Astrocyte (in vitro differentiated cells and primary cell): ENCODE results near the gene MOB3A.

Experiments used
- CTCF ChIP-seq: IDR thresholded peaks from 2 replicates; pipeline ENCODE4 v1.5.1; 2011; ENCODE audit warnings: low read depth, mild to moderate bottlenecking, inconsistent platforms, low read length, moderate library complexity; ENCODE audit not compliant: insufficient read depth
- EZH2 ChIP-seq: IDR thresholded peaks from 2 replicates; pipeline ENCODE4 v1.6.1; 2012; ENCODE audit warnings: mild to moderate bottlenecking, low read length, inconsistent platforms; ENCODE audit not compliant: insufficient read depth

GRCh38 chr19:2041433-2041682 is 54.8 kb downstream of the MOB3A start:
- TF ChIP-seq CTCF, result no peak
- TF ChIP-seq EZH2, result no peak
